HG02571 (cell line): ENCODE measurements around the gene OTOF.

Source experiments
- ATAC-seq: cut with Tn5 transposase; IDR thresholded peaks from one replicate; pipeline ENCODE4 v1.9.1; 2021; ENCODE audit warnings: mild to moderate bottlenecking, moderate library complexity; ENCODE audit not compliant: unreplicated experiment

Gene OTOF

GRCh38 chr2:26477911-26478253 is at the start of gene OTOF:
TSS of gene OTOF (minus strand) at chr2:26478124.
- no peak for ATAC-seq

- ATAC-seq: no peak
These were observed 48.7 kb upstream of the OTOF start for GRCh38 chr2:26526589-26526988.

GRCh38 chr2:26526105-26526504 is 48.2 kb upstream of the OTOF start:
- no peak for ATAC-seq

- no peak for ATAC-seq
These were observed 45.8 kb upstream of the OTOF start for GRCh38 chr2:26523750-26524149.

GRCh38 chr2:26522751-26523171 is 44.8 kb upstream of the OTOF start:
- no peak for ATAC-seq

GRCh38 chr2:26522325-26522724 is 44.4 kb upstream of the OTOF start:
- ATAC-seq: no peak

- ATAC-seq: no peak
These were observed 43.9 kb upstream of the OTOF start for GRCh38 chr2:26521913-26522180.

GRCh38 chr2:26521054-26521912 is 43.4 kb upstream of the OTOF start:
- ATAC-seq: no peak

- ATAC-seq: no peak
These were observed 42.2 kb upstream of the OTOF start for GRCh38 chr2:26520148-26520449.

- no peak for ATAC-seq
These were observed 41.6 kb upstream of the OTOF start for GRCh38 chr2:26519396-26520147.

GRCh38 chr2:26516781-26517180 is 38.9 kb upstream of the OTOF start:
- ATAC-seq: no peak

- ATAC-seq: no peak
These were observed 38.3 kb upstream of the OTOF start for GRCh38 chr2:26516246-26516645.

- ATAC-seq: no peak
These were observed 37.8 kb upstream of the OTOF start for GRCh38 chr2:26515771-26516170.

- no peak for ATAC-seq
These were observed 36.1 kb upstream of the OTOF start for GRCh38 chr2:26514045-26514444.

- no peak for ATAC-seq
These were observed 35.3 kb upstream of the OTOF start for GRCh38 chr2:26513261-26513660.

GRCh38 chr2:26511466-26511865 is 33.5 kb upstream of the OTOF start:
- no peak for ATAC-seq

- no peak for ATAC-seq
These were observed 32.5 kb upstream of the OTOF start for GRCh38 chr2:26510344-26510973.

- ATAC-seq: no peak
These were observed 31.2 kb upstream of the OTOF start for GRCh38 chr2:26509141-26509540.

GRCh38 chr2:26507932-26508331 is 30.0 kb upstream of the OTOF start:
- no peak for ATAC-seq

- ATAC-seq: no peak
These were observed 29.2 kb upstream of the OTOF start for GRCh38 chr2:26507088-26507487.

- ATAC-seq: no peak
These were observed 28.4 kb upstream of the OTOF start for GRCh38 chr2:26506279-26506678.

- ATAC-seq: no peak
These were observed 26.1 kb upstream of the OTOF start for GRCh38 chr2:26504002-26504401.
